ENCODE data around the gene C16orf78. TPM values are rescaled to one million over a fixed set of nuclear protein-coding genes. Genes with fewer than 3 reads are reported as not detected.

Gene C16orf78
- total RNA-seq, 1 experiment from 2014 or later, result not detected

GRCh38 chr16:49405530-49405929 is 31.9 kb downstream of the C16orf78 start:
- Histone ChIP-seq H3K27ac (ENCODE audit: low read depth, low read length, poor library complexity, severe bottlenecking) (no peak overlapping the region), H3K36me3 (ENCODE audit: insufficient read depth, low read length, poor library complexity, severe bottlenecking) (no peaks in the 10 kb centered on the region), H3K4me3 (ENCODE audit: low read depth, low read length, poor library complexity, severe bottlenecking) (no peak overlapping the region), H3K27me3 (replicated peaks; ENCODE audit: insufficient read depth, low read depth, low read length, poor library complexity) (no peaks in the 10 kb centered on the region), H3K9me3 (ENCODE audit: low read depth, low read length, poor library complexity, severe bottlenecking) (no peaks in the 10 kb centered on the region), H3K4me1 (ENCODE audit: insufficient read depth, low read length, poor library complexity, severe bottlenecking) (no peaks in the 10 kb centered on the region)
- CTCF ChIA-PET, result interaction anchor here (1.4 kb wide), 1 partner anchor 516 kb away, joined by 3 read pairs; no protein-coding TSS in a partner anchor
- DNase-seq (ENCODE audit: low spot score), result no peak
- BruUV-seq (replicated peaks), result no TSS peak
- no peak for TF ChIP-seq EZH2 (IDR thresholded peaks at IDR 0.05; ENCODE audit: borderline replicate concordance, low read depth, low read length, poor library complexity, severe bottlenecking)
- no peak for TF ChIP-seq CTCF (conservative IDR thresholded peaks at IDR 0.05; ENCODE audit: low read depth, low read length)
- POLR2A ChIA-PET (ENCODE audit: low non-redundant PET), result no interaction called here
- intact Hi-C loops (cut with micrococcal nuclease; ENCODE audit: unreplicated experiment), result loop anchor here (10.0 kb wide), 1 partner anchor 809 kb away; no protein-coding TSS in a partner anchor

GRCh38 chr16:49407873-49408550 is 34.4 kb downstream of the C16orf78 start:
- no TSS peak for BruUV-seq (replicated peaks)
- no peak overlapping the region for H3K4me3 ChIP-seq (ENCODE audit: low read depth, low read length, poor library complexity, severe bottlenecking)
- CTCF ChIA-PET, result interaction anchor here (1.0 to 1.5 kb wide), 4 partner anchors 57 to 514 kb away, joined by 3 to 9 read pairs (median 4); no protein-coding TSS in a partner anchor
- peak; percentile 87 for DNase-seq (ENCODE audit: low spot score)
- intact Hi-C loops (cut with micrococcal nuclease; ENCODE audit: unreplicated experiment), result loop anchor here (1.0 to 10.0 kb wide), 4 partner anchors 185 to 807 kb away; partner anchors contain the start of gene CNEP1R1
- TF ChIP-seq CTCF (conservative IDR thresholded peaks at IDR 0.05; ENCODE audit: low read depth, low read length) (peak; percentile 89), EZH2 (IDR thresholded peaks at IDR 0.05; ENCODE audit: borderline replicate concordance, low read depth, low read length, poor library complexity, severe bottlenecking) (no peak)
- no peaks in the 10 kb centered on the region for H3K9me3 ChIP-seq (ENCODE audit: low read depth, low read length, poor library complexity, severe bottlenecking)
- no peak overlapping the region for H3K27ac ChIP-seq (ENCODE audit: low read depth, low read length, poor library complexity, severe bottlenecking)
- H3K36me3 ChIP-seq (ENCODE audit: insufficient read depth, low read length, poor library complexity, severe bottlenecking), result no peaks in the 10 kb centered on the region
- POLR2A ChIA-PET (ENCODE audit: low non-redundant PET), result no interaction called here
- H3K27me3 ChIP-seq (replicated peaks; ENCODE audit: insufficient read depth, low read depth, low read length, poor library complexity), result no peaks in the 10 kb centered on the region
- H3K4me1 ChIP-seq (ENCODE audit: insufficient read depth, low read length, poor library complexity, severe bottlenecking), result no peaks in the 10 kb centered on the region

GRCh38 chr16:49409121-49409520 is 35.5 kb downstream of the C16orf78 start:
- Histone ChIP-seq H3K27ac (ENCODE audit: low read depth, low read length, poor library complexity, severe bottlenecking) (no peak overlapping the region), H3K4me1 (ENCODE audit: insufficient read depth, low read length, poor library complexity, severe bottlenecking) (no peaks in the 10 kb centered on the region), H3K9me3 (ENCODE audit: low read depth, low read length, poor library complexity, severe bottlenecking) (no peaks in the 10 kb centered on the region), H3K36me3 (ENCODE audit: insufficient read depth, low read length, poor library complexity, severe bottlenecking) (no peaks in the 10 kb centered on the region), H3K4me3 (ENCODE audit: low read depth, low read length, poor library complexity, severe bottlenecking) (no peak overlapping the region), H3K27me3 (replicated peaks; ENCODE audit: insufficient read depth, low read depth, low read length, poor library complexity) (no peaks in the 10 kb centered on the region)
- DNase-seq (ENCODE audit: low spot score), result no peak
- intact Hi-C loops (cut with micrococcal nuclease; ENCODE audit: unreplicated experiment), result loop anchor here (2.0 to 10.0 kb wide), 2 partner anchors 184 to 806 kb away; no protein-coding TSS in a partner anchor
- BruUV-seq (replicated peaks), result no TSS peak
- ChIA-PET POLR2A (ENCODE audit: low non-redundant PET) (no interaction called here), CTCF (no interaction called here)
- TF ChIP-seq CTCF (conservative IDR thresholded peaks at IDR 0.05; ENCODE audit: low read depth, low read length) (no peak), EZH2 (IDR thresholded peaks at IDR 0.05; ENCODE audit: borderline replicate concordance, low read depth, low read length, poor library complexity, severe bottlenecking) (no peak)

Data from A673 (cell line).